ENCODE measurements around the gene SLC11A2. TPM values are rescaled to one million over a fixed set of nuclear protein-coding genes. Genes with fewer than 3 reads are reported as not detected.

Gene SLC11A2
- total RNA-seq, 1 experiment from 2014 or later, result 47.9 TPM

DNA sequence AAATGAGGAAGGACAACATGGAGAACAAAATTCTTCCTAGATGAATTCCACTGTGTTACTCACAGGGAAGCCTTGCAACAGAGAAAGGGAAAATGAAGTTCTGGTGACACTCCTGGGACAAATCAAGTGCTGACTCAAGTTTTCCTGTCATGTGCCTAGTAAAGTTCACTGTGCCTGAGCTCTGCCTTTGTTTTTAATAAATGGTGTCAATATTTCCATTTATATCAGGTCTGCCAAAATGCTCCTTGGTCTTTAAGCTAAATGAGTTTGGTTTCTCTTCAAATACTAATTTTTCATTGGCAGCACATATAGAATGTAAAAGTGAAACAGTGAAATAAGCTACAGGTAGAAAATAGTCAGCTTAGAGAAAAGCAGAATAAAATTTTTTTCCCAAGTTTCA, 40.9 kb downstream of the SLC11A2 start:
- Histone ChIP-seq H3K23ac (ENCODE audit: insufficient read length, low read depth, low read length) (no peak overlapping the region), H4K5ac (ENCODE audit: insufficient read length, low read depth, low read length) (no peak overlapping the region), H3K27ac (ENCODE audit: insufficient read length, low read depth, low read length) (no peak overlapping the region), H2AFZ (ENCODE audit: low read length) (no peak overlapping the region), H3K4ac (ENCODE audit: low read depth, low read length) (no peak overlapping the region), H3K27me3 (ENCODE audit: insufficient read depth, low read length) (no peaks in the 10 kb centered on the region), H3K14ac (ENCODE audit: insufficient read depth, low read length) (no peak overlapping the region), H2BK15ac (ENCODE audit: low read depth, low read length) (no peak overlapping the region), H3K9me3 (ENCODE audit: control insufficient read depth, low read depth, low read length) (no peaks in the 10 kb centered on the region), H2BK12ac (ENCODE audit: insufficient read length, low read depth, low read length) (no peak overlapping the region), H3K18ac (ENCODE audit: insufficient read length, low read depth, low read length) (no peak overlapping the region), H3K9ac (ENCODE audit: extremely low read depth, insufficient read length, low read length) (no peak overlapping the region), H3K23me2 (ENCODE audit: insufficient read length, low read depth, low read length, poor library complexity, severe bottlenecking) (no peaks in the 10 kb centered on the region), H2AK5ac (ENCODE audit: insufficient read length, low read length) (no peak overlapping the region), H4K91ac (ENCODE audit: insufficient read length, low read depth, low read length) (no peak overlapping the region), H2BK5ac (ENCODE audit: insufficient read length, low read length) (no peak overlapping the region), H3K4me2 (ENCODE audit: insufficient read depth, insufficient read length, low read length) (no peak overlapping the region), H2BK20ac (ENCODE audit: low read depth, low read length, poor library complexity, severe bottlenecking) (no peak overlapping the region), H3K4me1 (ENCODE audit: insufficient read depth, low read length) (no peaks in the 10 kb centered on the region), H3K56ac (ENCODE audit: insufficient read length, low read depth, low read length) (no peak overlapping the region), H3K79me2 (ENCODE audit: insufficient read depth, low read length) (no peaks in the 10 kb centered on the region), H4K8ac (replicated peaks; ENCODE audit: insufficient read length, low read depth, low read length) (no peak overlapping the region), H3K79me1 (ENCODE audit: insufficient read depth, low read depth, low read length, poor library complexity, severe bottlenecking) (no peaks in the 10 kb centered on the region), H3T11ph (ENCODE audit: low read length) (no peak overlapping the region), H4K20me1 (ENCODE audit: control insufficient read depth, insufficient read depth, insufficient read length) (no peaks in the 10 kb centered on the region), H2BK120ac (ENCODE audit: low read depth, low read length, poor library complexity, severe bottlenecking) (no peak overlapping the region)
- H3K9me3 Mint-ChIP-seq, result no peaks in the 10 kb centered on the region
- H3K27me3 Mint-ChIP-seq (ENCODE audit: low read depth), result no peaks in the 10 kb centered on the region
- H3K4me3 Mint-ChIP-seq, result no peak overlapping the region
- peaks cover 1 to 20% (median 12%) of the 10 kb centered on the region in 3 experiments; a peak in 5 of 7 replicates for H3K36me3 Mint-ChIP-seq (ENCODE audit: insufficient read depth in 1 of 3, low read depth in 3 of 3)
- peaks cover 2 to 13% of the 10 kb centered on the region in 2 experiments for H3K4me1 Mint-ChIP-seq
- TF ChIP-seq, protein P1, sequence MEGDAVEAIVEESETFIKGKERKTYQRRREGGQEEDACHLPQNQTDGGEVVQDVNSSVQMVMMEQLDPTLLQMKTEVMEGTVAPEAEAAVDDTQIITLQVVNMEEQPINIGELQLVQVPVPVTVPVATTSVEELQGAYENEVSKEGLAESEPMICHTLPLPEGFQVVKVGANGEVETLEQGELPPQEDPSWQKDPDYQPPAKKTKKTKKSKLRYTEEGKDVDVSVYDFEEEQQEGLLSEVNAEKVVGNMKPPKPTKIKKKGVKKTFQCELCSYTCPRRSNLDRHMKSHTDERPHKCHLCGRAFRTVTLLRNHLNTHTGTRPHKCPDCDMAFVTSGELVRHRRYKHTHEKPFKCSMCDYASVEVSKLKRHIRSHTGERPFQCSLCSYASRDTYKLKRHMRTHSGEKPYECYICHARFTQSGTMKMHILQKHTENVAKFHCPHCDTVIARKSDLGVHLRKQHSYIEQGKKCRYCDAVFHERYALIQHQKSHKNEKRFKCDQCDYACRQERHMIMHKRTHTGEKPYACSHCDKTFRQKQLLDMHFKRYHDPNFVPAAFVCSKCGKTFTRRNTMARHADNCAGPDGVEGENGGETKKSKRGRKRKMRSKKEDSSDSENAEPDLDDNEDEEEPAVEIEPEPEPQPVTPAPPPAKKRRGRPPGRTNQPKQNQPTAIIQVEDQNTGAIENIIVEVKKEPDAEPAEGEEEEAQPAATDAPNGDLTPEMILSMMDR (conservative IDR thresholded peaks at IDR 0.05), result no peak
- no peak overlapping the region for H3K27ac Mint-ChIP-seq
- no peak for DNase-seq

Data from H9 (cell line).